ENCODE measurements around the gene EPHB6. TPM values are rescaled to one million over a fixed set of nuclear protein-coding genes. Genes with fewer than 3 reads are reported as not detected.
A peak's percentile ranks its signal among the peaks of the same experiment; 100 is the strongest.

The EPHB6 gene
- total RNA-seq, 2 donors from 2014 or later = 0.64 to 1.8 TPM

GRCh38 chr7:142896741-142897379 is 42.0 kb downstream of the EPHB6 start:
- DNase-seq (ENCODE audit: low spot score) = no peak
- no peak for ATAC-seq
- Mint-ChIP-seq H3K36me3 (no peaks in the 10 kb centered on the region), H3K27ac (no peak overlapping the region), H3K4me1 (ENCODE audit: low read depth in 2 of 2) (no peaks in the 10 kb centered on the region), H3K27me3 (peaks cover 19 to 32% of the 10 kb centered on the region in 2 donors), H3K9me3 (no peaks in the 10 kb centered on the region), H3K4me3 (no peak overlapping the region)

- H3K4me1 Mint-ChIP-seq (ENCODE audit: low read depth in 2 of 2) = no peaks in the 10 kb centered on the region
- no peak for ATAC-seq
Observed at GRCh38 chr7:142897691-142898090, 42.8 kb downstream of the EPHB6 start.

GRCh38 chr7:142898377-142899170 is 43.7 kb downstream of the EPHB6 start:
- no peak for DNase-seq (ENCODE audit: low spot score)
- ATAC-seq = no peak
- Mint-ChIP-seq H3K9me3 (no peaks in the 10 kb centered on the region), H3K27me3 (peaks cover 28 to 46% of the 10 kb centered on the region in 2 donors), H3K27ac (no peak overlapping the region), H3K4me3 (no peak overlapping the region), H3K4me1 (ENCODE audit: low read depth in 2 of 2) (no peaks in the 10 kb centered on the region), H3K36me3 (no peaks in the 10 kb centered on the region)

More at GRCh38 chr7:142897691-142898090, 42.8 kb downstream of the EPHB6 start:
- peaks cover 25 to 40% of the 10 kb centered on the region in 2 donors for H3K27me3 Mint-ChIP-seq
- no peak for DNase-seq (ENCODE audit: low spot score)
- no peaks in the 10 kb centered on the region for H3K36me3 Mint-ChIP-seq
- H3K4me3 Mint-ChIP-seq = no peak overlapping the region
- no peaks in the 10 kb centered on the region for H3K9me3 Mint-ChIP-seq
- H3K27ac Mint-ChIP-seq = no peak overlapping the region

GRCh38 chr7:142899661-142900060 is 44.8 kb downstream of the EPHB6 start:
- no peaks in the 10 kb centered on the region for H3K9me3 Mint-ChIP-seq
- H3K27me3 Mint-ChIP-seq = peaks cover 28 to 46% of the 10 kb centered on the region in 2 donors
- DNase-seq (ENCODE audit: low spot score) (no peak), ATAC-seq (no peak)
- H3K4me1 Mint-ChIP-seq (ENCODE audit: low read depth in 2 of 2) = no peaks in the 10 kb centered on the region
- H3K27ac Mint-ChIP-seq = no peak overlapping the region
- H3K36me3 Mint-ChIP-seq = no peaks in the 10 kb centered on the region
- H3K4me3 Mint-ChIP-seq = no peak overlapping the region

GRCh38 chr7:142901426-142902259 is 46.8 kb downstream of the EPHB6 start:
- Mint-ChIP-seq H3K36me3 (no peaks in the 10 kb centered on the region), H3K27ac (no peak overlapping the region), H3K9me3 (no peaks in the 10 kb centered on the region), H3K4me3 (no peak overlapping the region), H3K27me3 (peaks cover 29 to 46% of the 10 kb centered on the region in 2 donors), H3K4me1 (ENCODE audit: low read depth in 2 of 2) (no peaks in the 10 kb centered on the region)
- ATAC-seq (no peak), DNase-seq (ENCODE audit: low spot score) (no peak)

GRCh38 chr7:142904128-142904527 is 49.3 kb downstream of the EPHB6 start:
- Mint-ChIP-seq H3K36me3 (no peaks in the 10 kb centered on the region), H3K9me3 (no peaks in the 10 kb centered on the region), H3K4me1 (ENCODE audit: low read depth in 2 of 2) (no peaks in the 10 kb centered on the region), H3K27ac (no peak overlapping the region), H3K4me3 (no peak overlapping the region), H3K27me3 (peaks cover 31 to 47% of the 10 kb centered on the region in 2 donors)
- ATAC-seq = no peak
- DNase-seq (ENCODE audit: low spot score) = no peak

GRCh38 chr7:142905759-142906158 is 50.9 kb downstream of the EPHB6 start:
- H3K36me3 Mint-ChIP-seq = no peaks in the 10 kb centered on the region
- DNase-seq (ENCODE audit: low spot score) = no peak
- no peak overlapping the region for H3K4me3 Mint-ChIP-seq
- no peaks in the 10 kb centered on the region for H3K9me3 Mint-ChIP-seq
- H3K27me3 Mint-ChIP-seq = peaks cover 29 to 42% of the 10 kb centered on the region in 2 donors
- no peak for ATAC-seq
- H3K27ac Mint-ChIP-seq = no peak overlapping the region
- no peaks in the 10 kb centered on the region for H3K4me1 Mint-ChIP-seq (ENCODE audit: low read depth in 2 of 2)

- H3K27ac Mint-ChIP-seq = no peak overlapping the region
- no peak overlapping the region for H3K4me3 Mint-ChIP-seq
- ATAC-seq (no peak), DNase-seq (ENCODE audit: low spot score) (no peak)
- no peaks in the 10 kb centered on the region for H3K9me3 Mint-ChIP-seq
- peaks cover 34 to 47% of the 10 kb centered on the region in 2 donors for H3K27me3 Mint-ChIP-seq
- no peaks in the 10 kb centered on the region for H3K36me3 Mint-ChIP-seq
- no peaks in the 10 kb centered on the region for H3K4me1 Mint-ChIP-seq (ENCODE audit: low read depth in 2 of 2)
Observed at GRCh38 chr7:142906643-142907042, 51.8 kb downstream of the EPHB6 start.

GRCh38 chr7:142908290-142908689 is 53.4 kb downstream of the EPHB6 start:
- ATAC-seq = no peak
- Mint-ChIP-seq H3K27me3 (peaks cover 29 to 41% of the 10 kb centered on the region in 2 donors), H3K36me3 (no peaks in the 10 kb centered on the region), H3K4me3 (no peak overlapping the region), H3K27ac (no peak overlapping the region), H3K4me1 (ENCODE audit: low read depth in 2 of 2) (no peaks in the 10 kb centered on the region), H3K9me3 (no peaks in the 10 kb centered on the region)
- DNase-seq (ENCODE audit: low spot score) = no peak

GRCh38 chr7:142908921-142909890 is 54.3 kb downstream of the EPHB6 start:
- ATAC-seq (peak; percentile 49 to 62), DNase-seq (ENCODE audit: low spot score) (no peak)
- Mint-ChIP-seq H3K27me3 (peaks cover 33 to 48% of the 10 kb centered on the region in 2 donors), H3K27ac (no peak overlapping the region), H3K9me3 (no peaks in the 10 kb centered on the region), H3K4me3 (no peak overlapping the region), H3K36me3 (no peaks in the 10 kb centered on the region), H3K4me1 (ENCODE audit: low read depth in 2 of 2) (no peaks in the 10 kb centered on the region)

- Mint-ChIP-seq H3K4me1 (ENCODE audit: low read depth in 2 of 2) (no peaks in the 10 kb centered on the region), H3K36me3 (no peaks in the 10 kb centered on the region), H3K4me3 (no peak overlapping the region), H3K27me3 (peaks cover 35 to 52% of the 10 kb centered on the region in 2 donors), H3K9me3 (no peaks in the 10 kb centered on the region), H3K27ac (no peak overlapping the region)
- ATAC-seq (no peak), DNase-seq (ENCODE audit: low spot score) (no peak)
Observed at GRCh38 chr7:142910031-142910433, 55.2 kb downstream of the EPHB6 start.

- Mint-ChIP-seq H3K36me3 (no peaks in the 10 kb centered on the region), H3K27me3 (peaks cover 35 to 52% of the 10 kb centered on the region in 2 donors)
Observed at GRCh38 chr7:142910481-142910880, 55.6 kb downstream of the EPHB6 start.

GRCh38 chr7:142913051-142913450 is 58.2 kb downstream of the EPHB6 start:
- Mint-ChIP-seq H3K36me3 (no peaks in the 10 kb centered on the region), H3K4me3 (no peak overlapping the region), H3K4me1 (ENCODE audit: low read depth in 2 of 2) (no peaks in the 10 kb centered on the region), H3K27me3 (peaks cover 27 to 55% of the 10 kb centered on the region in 2 donors), H3K9me3 (no peaks in the 10 kb centered on the region), H3K27ac (no peak overlapping the region)
- DNase-seq (ENCODE audit: low spot score) (no peak), ATAC-seq (no peak)

More at GRCh38 chr7:142910481-142910880, 55.6 kb downstream of the EPHB6 start:
- H3K27ac Mint-ChIP-seq = no peak overlapping the region
- no peak for DNase-seq (ENCODE audit: low spot score)
- H3K4me1 Mint-ChIP-seq (ENCODE audit: low read depth in 2 of 2) = no peaks in the 10 kb centered on the region
- no peak overlapping the region for H3K4me3 Mint-ChIP-seq
- no peak for ATAC-seq
- no peaks in the 10 kb centered on the region for H3K9me3 Mint-ChIP-seq

Data from natural killer cell treated with Interleukin-12 subunit alpha and Interleukin-12 subunit beta and Interleukin-15 and Interleukin-18, amount 100 ng/mL, for 72 hours (primary cell).